Hepatocyte (in vitro differentiated cells): ENCODE data around the gene ARIH1. TPM values are rescaled to one million over a fixed set of nuclear protein-coding genes. Genes with fewer than 3 reads are reported as not detected.
A peak's percentile ranks its signal among the peaks of the same experiment; 100 is the strongest.

Source experiments
- DNase-seq: peaks from one replicate; pipeline ENCODE4 v3.0.0-alpha.2; 2016; ENCODE audit warnings: low spot score
- H2AFZ ChIP-seq: fragments of 200-600 bp; sonication (generic); 2 replicates; pipeline ENCODE4 v1.6.0; 2016; ENCODE audit warnings: antibody characterized with exemption, mild to moderate bottlenecking
- H3K27ac ChIP-seq: fragments of 200-600 bp; sonication (generic); 2 replicates; pipeline ENCODE4 v1.5.1; 2016; ENCODE audit warnings: mild to moderate bottlenecking
- H3K27me3 ChIP-seq: fragments of 200-600 bp; sonication (generic); 2 replicates; pipeline ENCODE4 v1.6.1; 2016
- H3K36me3 ChIP-seq: fragments of 200-600 bp; sonication (generic); replicated peaks from 2 replicates; pipeline ENCODE4 v1.5.1; 2016; ENCODE audit warnings: low read depth; ENCODE audit not compliant: insufficient read depth
- H3K4me1 ChIP-seq: fragments of 200-600 bp; sonication (generic); 2 replicates; pipeline ENCODE4 v1.5.1; 2016; ENCODE audit warnings: mild to moderate bottlenecking, moderate library complexity; ENCODE audit not compliant: insufficient read depth
- H3K4me2 ChIP-seq: fragments of 200-600 bp; sonication (generic); 2 replicates; pipeline ENCODE4 v1.6.0; 2016
- H3K4me3 ChIP-seq: fragments of 200-600 bp; sonication (generic); 2 replicates; pipeline ENCODE4 v1.5.1; 2016; ENCODE audit warnings: mild to moderate bottlenecking
- H3K79me2 ChIP-seq: fragments of 200-600 bp; sonication (generic); 2 replicates; pipeline ENCODE4 v1.6.0; 2017; ENCODE audit warnings: mild to moderate bottlenecking
- H3K9me2 ChIP-seq: fragments of 200-600 bp; sonication (generic); replicated peaks from 2 replicates; pipeline ENCODE4 v1.6.0; 2017; ENCODE audit warnings: mild to moderate bottlenecking; ENCODE audit not compliant: insufficient read depth
- H3K9me3 ChIP-seq: fragments of 200-600 bp; sonication (generic); 2 replicates; pipeline ENCODE4 v1.5.1; 2016; ENCODE audit warnings: low read depth, mild to moderate bottlenecking
- H4K20me1 ChIP-seq: fragments of 200-600 bp; sonication (generic); 2 replicates; pipeline ENCODE4 v1.6.0; 2016; ENCODE audit warnings: mild to moderate bottlenecking; ENCODE audit not compliant: insufficient read depth, poor library complexity, severe bottlenecking
- CTCF ChIP-seq: fragments of 200-600 bp; sonication (generic); IDR thresholded peaks from 2 replicates; pipeline ENCODE4 v1.5.1; 2016; ENCODE audit warnings: antibody characterized with exemption, mild to moderate bottlenecking; ENCODE audit not compliant: poor library complexity
- EZH2 ChIP-seq: fragments of 200-600 bp; sonication (generic); IDR thresholded peaks from 2 replicates; pipeline ENCODE4 v1.6.1; 2016; ENCODE audit warnings: antibody characterized with exemption, mild to moderate bottlenecking, borderline replicate concordance
- EZH2phosphoT487 ChIP-seq: fragments of 200-600 bp; sonication (generic); IDR thresholded peaks from one replicate; pipeline ENCODE4 v1.6.1; 2018; ENCODE audit warnings: antibody characterized with exemption, mild to moderate bottlenecking, low read depth, moderate library complexity; ENCODE audit not compliant: unreplicated experiment, severe bottlenecking
- WGBS: methylation state at CpG from one replicate; pipeline ENCODE4 v1.1.6; 2016; ENCODE audit warnings: low lambda C conversion rate; ENCODE audit errors: missing lambda C conversion rate; 5-methylcytosine and 5-hydroxymethylcytosine counted together
- polyA plus RNA-seq: library from polyadenylated mRNA; unstranded; fragments of >200 nt; fragmentation: Nextera tagmentation; extraction: Ambion mirVana; gene quantifications from 2 replicates; pipeline ENCODE4 v1.2.1, GENCODE V29; 2016
- total RNA-seq: library from RNA; depleted of rRNA; stranded (reverse); fragments of >200 nt; gene quantifications from 2 replicates; pipeline ENCODE4 v1.2.3, GENCODE V29; 2014

Gene ARIH1
- total and polyA plus RNA-seq, 2 experiments from 2014 or later = 61.6 to 76.3 TPM

DNA sequence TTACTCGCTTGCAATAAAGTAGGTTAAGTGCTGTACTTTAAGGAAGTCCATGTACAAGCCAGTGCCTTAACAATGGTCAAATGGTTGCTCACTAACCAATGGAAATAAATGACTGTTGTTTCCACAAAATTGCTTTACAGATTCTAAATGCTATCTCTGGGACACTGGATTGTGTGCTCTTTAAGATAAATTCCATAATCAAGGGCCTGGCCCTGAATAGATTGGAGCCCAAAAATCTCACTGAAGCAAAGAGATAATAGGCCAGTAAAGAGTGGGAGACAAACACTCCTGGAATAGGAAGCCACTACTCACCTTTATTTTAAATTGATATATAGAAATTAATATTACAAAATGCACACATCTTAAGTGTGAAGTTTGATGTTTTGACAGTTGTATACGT is 118.0 kb downstream of the ARIH1 start:
- no peaks in the 10 kb centered on the region for H4K20me1 ChIP-seq
- no peaks in the 10 kb centered on the region for H3K79me2 ChIP-seq
- no peaks in the 10 kb centered on the region for H3K4me1 ChIP-seq
- no peak for TF ChIP-seq EZH2phosphoT487
- no peak for TF ChIP-seq EZH2
- TF ChIP-seq CTCF = no peak
- no peak overlapping the region for H3K27ac ChIP-seq
- 93% methylated on average over 2 of the region's 2 CpGs for WGBS
- no peak overlapping the region for H3K4me3 ChIP-seq
- H3K9me3 ChIP-seq = no peaks in the 10 kb centered on the region
- no peak overlapping the region for H3K4me2 ChIP-seq
- no peak overlapping the region for H2AFZ ChIP-seq
- H3K36me3 ChIP-seq = no peaks in the 10 kb centered on the region
- no peaks in the 10 kb centered on the region for H3K9me2 ChIP-seq
- H3K27me3 ChIP-seq = no peaks in the 10 kb centered on the region
- DNase-seq = no peak

DNA sequence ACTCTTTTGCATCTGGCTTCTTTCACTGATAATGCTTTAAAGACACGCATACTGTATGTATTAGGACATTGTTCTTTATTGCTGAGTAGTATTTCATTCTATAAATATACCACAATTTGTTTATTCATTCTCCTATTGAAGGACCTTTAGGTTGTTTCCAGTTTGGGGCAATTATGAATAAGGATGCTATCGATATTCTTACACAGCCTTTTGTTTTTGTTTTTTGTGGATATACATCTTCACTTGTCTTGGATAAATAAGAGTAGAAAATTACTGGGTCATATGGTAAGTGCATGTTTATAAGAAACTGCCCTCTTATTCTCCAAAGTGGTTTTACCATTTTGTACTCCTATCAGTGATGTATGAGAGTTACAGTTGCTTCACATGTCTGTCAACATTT is 118.5 kb downstream of the ARIH1 start:
- DNase-seq = no peak
- Histone ChIP-seq H3K36me3 (no peaks in the 10 kb centered on the region), H3K9me3 (no peaks in the 10 kb centered on the region), H3K79me2 (no peaks in the 10 kb centered on the region), H2AFZ (no peak overlapping the region), H3K27ac (no peak overlapping the region), H3K9me2 (no peaks in the 10 kb centered on the region), H3K4me1 (no peaks in the 10 kb centered on the region), H3K4me3 (no peak overlapping the region), H3K4me2 (no peak overlapping the region), H3K27me3 (no peaks in the 10 kb centered on the region), H4K20me1 (no peaks in the 10 kb centered on the region)
- 94% methylated on average over 2 of the region's 2 CpGs for WGBS
- TF ChIP-seq EZH2 (no peak), CTCF (no peak), EZH2phosphoT487 (no peak)

- WGBS = 96% methylated on average over 4 of the region's 4 CpGs
- Histone ChIP-seq H3K9me2 (no peaks in the 10 kb centered on the region), H3K36me3 (no peaks in the 10 kb centered on the region), H2AFZ (no peak overlapping the region), H3K4me2 (no peak overlapping the region), H3K4me3 (no peak overlapping the region), H4K20me1 (no peaks in the 10 kb centered on the region), H3K79me2 (no peaks in the 10 kb centered on the region), H3K9me3 (no peaks in the 10 kb centered on the region), H3K27ac (no peak overlapping the region), H3K27me3 (no peaks in the 10 kb centered on the region), H3K4me1 (no peaks in the 10 kb centered on the region)
- no peak for TF ChIP-seq CTCF
- TF ChIP-seq EZH2 = no peak
- no peak for TF ChIP-seq EZH2phosphoT487
- no peak for DNase-seq
These were observed 119.7 kb downstream of the ARIH1 start for GRCh38 chr15:72593838-72594237.

DNA sequence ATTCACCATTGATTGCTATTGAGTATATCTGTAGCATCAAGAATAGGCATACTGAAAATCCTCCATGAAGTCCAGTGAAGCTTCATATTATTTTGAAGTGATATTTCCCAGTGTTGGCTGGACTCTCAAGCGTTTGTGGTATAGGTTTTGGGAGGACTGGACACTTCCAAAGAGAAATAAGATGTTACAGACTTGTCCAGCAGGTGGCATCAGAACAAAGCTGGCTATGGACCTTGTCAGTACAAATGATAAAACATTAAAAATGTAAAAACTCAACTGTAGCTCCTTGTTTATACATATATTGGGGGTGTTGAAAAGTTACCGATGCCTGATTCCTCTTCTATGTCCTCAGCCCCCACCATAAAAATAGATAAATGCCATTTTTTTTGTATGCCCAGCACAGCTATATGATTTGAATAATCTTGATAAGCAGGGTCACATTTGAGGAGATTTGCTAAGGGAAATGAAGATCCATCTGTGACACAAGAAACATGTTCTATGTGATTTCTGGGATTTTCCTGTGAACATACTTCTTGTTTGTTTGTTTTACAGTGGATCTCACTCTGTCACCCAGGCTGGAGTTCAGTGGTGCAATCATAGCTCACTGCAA is 125.8 kb downstream of the ARIH1 start:
- H3K4me3 ChIP-seq = no peak overlapping the region
- H3K4me2 ChIP-seq = no peak overlapping the region
- DNase-seq = peak; percentile 63
- H3K27me3 ChIP-seq = no peaks in the 10 kb centered on the region
- TF ChIP-seq CTCF = peak; percentile 72
- TF ChIP-seq EZH2 = no peak
- TF ChIP-seq EZH2phosphoT487 = no peak
- no peaks in the 10 kb centered on the region for H4K20me1 ChIP-seq
- no peaks in the 10 kb centered on the region for H3K36me3 ChIP-seq
- no peaks in the 10 kb centered on the region for H3K4me1 ChIP-seq
- no peaks in the 10 kb centered on the region for H3K9me3 ChIP-seq
- no peak overlapping the region for H2AFZ ChIP-seq
- no peaks in the 10 kb centered on the region for H3K9me2 ChIP-seq
- H3K79me2 ChIP-seq = no peaks in the 10 kb centered on the region
- no peak overlapping the region for H3K27ac ChIP-seq
- 42% methylated on average over 2 of the region's 2 CpGs for WGBS
